Fibroblast of lung (primary cell): ENCODE data around the gene SMAGP. TPM values are rescaled to one million over a fixed set of nuclear protein-coding genes. Genes with fewer than 3 reads are reported as not detected.

Experiments used
- DNase-seq, 2 donors: peaks; one replicate each; pipeline versions ENCODE4 v3.0.0 to v3.0.0-alpha.2; 2010; ENCODE audit warnings: low read depth in 2 of 2
- H2AFZ ChIP-seq: 2 replicates; pipeline ENCODE4 v1.5.1; 2012; ENCODE audit warnings: low read length, control low read depth, inconsistent platforms
- H3K27ac ChIP-seq: 2 replicates; pipeline ENCODE4 v1.5.1; 2011; ENCODE audit warnings: low read length, control low read depth; ENCODE audit not compliant: insufficient read depth
- H3K27me3 ChIP-seq: 2 replicates; pipeline ENCODE4 v1.5.1; 2011; ENCODE audit warnings: mild to moderate bottlenecking, low read length; ENCODE audit not compliant: control insufficient read depth, insufficient read depth
- H3K36me3 ChIP-seq: 2 replicates; pipeline ENCODE4 v1.5.1; 2011; ENCODE audit warnings: low read length; ENCODE audit not compliant: control insufficient read depth, insufficient read depth
- H3K4me1 ChIP-seq: 2 replicates; pipeline ENCODE4 v1.5.1; 2011; ENCODE audit warnings: low read length; ENCODE audit not compliant: control insufficient read depth, insufficient read depth; ENCODE audit errors: extremely low read depth
- H3K4me2 ChIP-seq: 2 replicates; pipeline ENCODE4 v1.5.1; 2011; ENCODE audit warnings: low read length, control low read depth; ENCODE audit not compliant: insufficient read depth; ENCODE audit errors: extremely low read depth
- H3K4me3 ChIP-seq, 4 experiments: fragments of 200-600 bp in 1 of 4; sonication (generic) in 1 of 4; replicated peaks in 1 of 4; 2 replicates each; pipeline ENCODE4 v1.5.1; 2011 to 2016; ENCODE audit warnings: low read length in 4 of 4, low read depth in 3 of 4, mild to moderate bottlenecking in 3 of 4, control low read depth in 2 of 4, inconsistent platforms in 1 of 4, mixed read lengths in 1 of 4; ENCODE audit not compliant: insufficient read depth in 1 of 4; ENCODE audit errors: control extremely low read depth in 1 of 4
- H3K79me2 ChIP-seq: 2 replicates; pipeline ENCODE4 v1.5.1; 2012; ENCODE audit warnings: mild to moderate bottlenecking, low read length, inconsistent platforms; ENCODE audit not compliant: control insufficient read depth, insufficient read depth
- H3K9ac ChIP-seq: 2 replicates; pipeline ENCODE4 v1.5.1; 2011; ENCODE audit warnings: mild to moderate bottlenecking, low read length, control low read depth; ENCODE audit not compliant: insufficient read depth
- H3K9me3 ChIP-seq: 2 replicates; pipeline ENCODE4 v1.5.1; 2012; ENCODE audit warnings: low read depth, low read length; ENCODE audit not compliant: control insufficient read depth, insufficient read depth
- H4K20me1 ChIP-seq: 2 replicates; pipeline ENCODE4 v1.5.1; 2011; ENCODE audit warnings: low read length; ENCODE audit not compliant: control insufficient read depth, insufficient read depth; ENCODE audit errors: extremely low read depth
- EZH2 ChIP-seq: IDR thresholded peaks from 2 replicates; pipeline ENCODE4 v1.5.1; 2012; ENCODE audit warnings: low read length, control low read depth, mild to moderate bottlenecking; ENCODE audit errors: missing control alignments
- polyA plus RNA-seq, 2 donors: library from polyadenylated mRNA; depleted of rRNA in 1 of 2; stranded (reverse) in 1 of 2; unstranded in 1 of 2; fragments of >200 nt; gene quantifications; 2 replicates each; pipeline ENCODE4 v1.2.1, GENCODE V29; 2011 to 2012; ENCODE audit warnings: missing spikeins in 1 of 2
- total RNA-seq: library from RNA; depleted of rRNA; stranded (reverse); fragments of >200 nt; gene quantifications from 2 replicates; pipeline ENCODE4 v1.2.1, GENCODE V29; 2014
- TF ChIP-seq, protein P1 (sequence below), 2 donors: IDR thresholded peaks in 1 of 2; conservative IDR thresholded peaks in 1 of 2; 1 replicate in 1 of 2; 2 replicates in 1 of 2; pipeline ENCODE4 v1.5.1; 2011 to 2012; ENCODE audit warnings: low read length in 2 of 2, control low read depth in 1 of 2, inconsistent platforms in 1 of 2, low read depth in 1 of 2, mild to moderate bottlenecking in 1 of 2

The SMAGP gene
- total and polyA plus RNA-seq, 2 donors (not counting 1 experiment from before 2014, with no cell fraction given), result 11.6 to 20.5 TPM

DNA sequence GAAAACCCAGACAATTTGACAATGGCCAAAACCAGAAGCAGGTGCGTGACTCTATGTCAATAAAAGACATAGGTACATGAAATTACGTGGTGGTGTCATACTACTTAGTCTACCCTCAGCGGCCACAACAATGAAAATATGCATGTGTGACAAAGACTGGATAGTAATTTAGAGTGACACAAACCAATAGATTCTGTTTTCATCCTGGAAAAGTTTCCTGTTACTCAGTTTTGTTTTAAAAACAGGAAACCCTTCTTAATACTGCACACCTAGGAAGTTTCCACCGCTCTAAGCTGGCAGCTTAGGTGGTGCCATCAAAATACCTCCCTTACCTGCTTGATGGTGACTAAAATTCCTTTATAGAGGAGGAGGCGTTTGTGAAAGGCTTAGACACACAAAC lies 67.5 kb downstream of the SMAGP start:
- DNase-seq, result no peak
- no peaks in the 10 kb centered on the region for H3K4me1 ChIP-seq
- no peaks in the 10 kb centered on the region for H3K79me2 ChIP-seq
- no peak overlapping the region for H3K27ac ChIP-seq
- H4K20me1 ChIP-seq, result no peaks in the 10 kb centered on the region
- H2AFZ ChIP-seq, result no peak overlapping the region
- TF ChIP-seq, protein P1, sequence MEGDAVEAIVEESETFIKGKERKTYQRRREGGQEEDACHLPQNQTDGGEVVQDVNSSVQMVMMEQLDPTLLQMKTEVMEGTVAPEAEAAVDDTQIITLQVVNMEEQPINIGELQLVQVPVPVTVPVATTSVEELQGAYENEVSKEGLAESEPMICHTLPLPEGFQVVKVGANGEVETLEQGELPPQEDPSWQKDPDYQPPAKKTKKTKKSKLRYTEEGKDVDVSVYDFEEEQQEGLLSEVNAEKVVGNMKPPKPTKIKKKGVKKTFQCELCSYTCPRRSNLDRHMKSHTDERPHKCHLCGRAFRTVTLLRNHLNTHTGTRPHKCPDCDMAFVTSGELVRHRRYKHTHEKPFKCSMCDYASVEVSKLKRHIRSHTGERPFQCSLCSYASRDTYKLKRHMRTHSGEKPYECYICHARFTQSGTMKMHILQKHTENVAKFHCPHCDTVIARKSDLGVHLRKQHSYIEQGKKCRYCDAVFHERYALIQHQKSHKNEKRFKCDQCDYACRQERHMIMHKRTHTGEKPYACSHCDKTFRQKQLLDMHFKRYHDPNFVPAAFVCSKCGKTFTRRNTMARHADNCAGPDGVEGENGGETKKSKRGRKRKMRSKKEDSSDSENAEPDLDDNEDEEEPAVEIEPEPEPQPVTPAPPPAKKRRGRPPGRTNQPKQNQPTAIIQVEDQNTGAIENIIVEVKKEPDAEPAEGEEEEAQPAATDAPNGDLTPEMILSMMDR (conservative IDR thresholded peaks at IDR 0.05 in 1 of 2, IDR thresholded peaks at IDR 0.05 in 1 of 2; ENCODE audit: low read depth in 1 of 2, low read length in 2 of 2), result no peak
- no peak for TF ChIP-seq EZH2
- H3K27me3 ChIP-seq, result no peaks in the 10 kb centered on the region
- H3K36me3 ChIP-seq, result no peaks in the 10 kb centered on the region
- no peak overlapping the region for H3K4me2 ChIP-seq
- no peak overlapping the region for H3K4me3 ChIP-seq
- no peak overlapping the region for H3K9ac ChIP-seq
- no peaks in the 10 kb centered on the region for H3K9me3 ChIP-seq

DNA sequence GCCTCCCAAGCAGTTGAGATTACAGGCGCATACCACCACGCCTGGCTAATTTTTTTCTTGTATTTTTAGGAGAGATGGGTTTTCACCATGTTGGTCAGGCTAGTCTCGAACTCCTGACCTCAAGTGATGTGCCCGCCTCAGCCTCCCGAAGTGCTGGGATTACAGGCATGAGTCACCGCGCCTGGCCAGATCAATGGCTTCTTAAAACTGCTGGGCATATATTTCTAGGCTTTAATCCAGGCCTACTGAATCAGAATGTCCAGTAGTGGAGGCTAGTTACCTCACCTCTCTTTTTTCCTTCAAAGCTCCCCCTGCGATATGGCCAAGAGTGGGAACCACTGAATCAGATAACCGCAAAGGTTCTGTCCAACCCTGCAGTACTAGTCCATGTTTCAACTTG lies 69.4 kb downstream of the SMAGP start:
- no peaks in the 10 kb centered on the region for H3K4me1 ChIP-seq
- H3K9ac ChIP-seq, result no peak overlapping the region
- no peak overlapping the region for H2AFZ ChIP-seq
- H3K27ac ChIP-seq, result no peak overlapping the region
- H3K36me3 ChIP-seq, result no peaks in the 10 kb centered on the region
- TF ChIP-seq, protein P1 (conservative IDR thresholded peaks at IDR 0.05 in 1 of 2, IDR thresholded peaks at IDR 0.05 in 1 of 2; ENCODE audit: low read depth in 1 of 2, low read length in 2 of 2), result no peak
- no peak for TF ChIP-seq EZH2
- no peak overlapping the region for H3K4me2 ChIP-seq
- no peak overlapping the region for H3K4me3 ChIP-seq
- H3K9me3 ChIP-seq, result no peaks in the 10 kb centered on the region
- H4K20me1 ChIP-seq, result no peaks in the 10 kb centered on the region
- peak in 1 of 2 donors; percentile 24 for DNase-seq
- no peaks in the 10 kb centered on the region for H3K79me2 ChIP-seq
- no peaks in the 10 kb centered on the region for H3K27me3 ChIP-seq

DNA sequence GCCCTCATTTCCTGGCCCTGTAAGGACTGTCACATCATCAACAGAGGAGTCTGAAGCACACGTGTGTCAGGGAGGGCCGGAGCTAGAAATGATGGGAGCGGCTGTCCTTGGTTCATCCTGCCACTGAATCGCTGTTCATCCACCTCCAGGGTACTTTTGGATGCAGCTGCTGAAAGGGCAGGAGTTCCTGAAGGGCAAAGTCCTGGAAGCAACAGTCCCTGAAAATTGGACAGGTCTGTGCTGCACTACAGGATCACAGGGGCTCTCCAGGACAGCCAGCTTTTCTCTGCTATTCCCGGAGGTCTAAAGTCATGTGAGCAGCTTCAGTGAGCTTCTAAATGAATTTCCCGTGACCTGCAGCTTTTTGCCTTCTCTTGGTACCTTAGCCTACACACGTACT lies 70.1 kb downstream of the SMAGP start:
- no peaks in the 10 kb centered on the region for H4K20me1 ChIP-seq
- no peak overlapping the region for H3K27ac ChIP-seq
- DNase-seq, result no peak
- H3K9ac ChIP-seq, result no peak overlapping the region
- no peaks in the 10 kb centered on the region for H3K36me3 ChIP-seq
- no peak overlapping the region for H2AFZ ChIP-seq
- no peaks in the 10 kb centered on the region for H3K27me3 ChIP-seq
- no peaks in the 10 kb centered on the region for H3K9me3 ChIP-seq
- TF ChIP-seq, protein P1 (conservative IDR thresholded peaks at IDR 0.05 in 1 of 2, IDR thresholded peaks at IDR 0.05 in 1 of 2; ENCODE audit: low read depth in 1 of 2, low read length in 2 of 2), result no peak
- no peak for TF ChIP-seq EZH2
- H3K4me1 ChIP-seq, result no peaks in the 10 kb centered on the region
- no peak overlapping the region for H3K4me2 ChIP-seq
- no peaks in the 10 kb centered on the region for H3K79me2 ChIP-seq
- H3K4me3 ChIP-seq, result no peak overlapping the region
